GM10847 (cell line): ENCODE measurements around the gene GRIK4.

Experiments
- POLR2A ChIP-seq: IDR thresholded peaks from 2 replicates; pipeline ENCODE4 v1.6.1; 2011; ENCODE audit not compliant: insufficient read length; ENCODE audit errors: extremely low read depth

Gene GRIK4

GRCh38 chr11:120590472-120590871 lies 78.9 kb downstream of the GRIK4 start:
- TF ChIP-seq POLR2A, result no peak

DNA sequence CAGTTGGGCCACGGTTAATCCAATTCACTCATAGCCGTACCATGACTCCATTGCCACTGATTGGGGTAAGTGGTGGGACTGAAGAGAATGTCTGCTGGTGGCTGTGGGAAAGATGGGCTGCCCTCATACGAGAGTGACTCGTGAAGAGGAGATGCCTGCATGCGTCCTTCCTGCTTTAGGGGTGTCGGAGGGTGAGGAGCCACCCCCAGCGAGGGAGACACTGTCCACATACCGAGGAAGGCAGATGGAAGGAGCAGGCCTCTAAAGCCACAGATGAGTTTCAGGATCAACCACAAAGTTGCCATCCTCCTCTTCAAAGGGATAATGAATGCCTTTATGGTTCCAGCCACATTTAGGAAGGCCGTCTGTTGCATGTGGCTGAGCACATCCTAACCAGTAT lies 83.2 kb downstream of the GRIK4 start:
- no peak for TF ChIP-seq POLR2A

GRCh38 chr11:120595557-120595956 lies 84.0 kb downstream of the GRIK4 start:
- no peak for TF ChIP-seq POLR2A

GRCh38 chr11:120597250-120598215 lies 86.0 kb downstream of the GRIK4 start:
- TF ChIP-seq POLR2A, result no peak

DNA sequence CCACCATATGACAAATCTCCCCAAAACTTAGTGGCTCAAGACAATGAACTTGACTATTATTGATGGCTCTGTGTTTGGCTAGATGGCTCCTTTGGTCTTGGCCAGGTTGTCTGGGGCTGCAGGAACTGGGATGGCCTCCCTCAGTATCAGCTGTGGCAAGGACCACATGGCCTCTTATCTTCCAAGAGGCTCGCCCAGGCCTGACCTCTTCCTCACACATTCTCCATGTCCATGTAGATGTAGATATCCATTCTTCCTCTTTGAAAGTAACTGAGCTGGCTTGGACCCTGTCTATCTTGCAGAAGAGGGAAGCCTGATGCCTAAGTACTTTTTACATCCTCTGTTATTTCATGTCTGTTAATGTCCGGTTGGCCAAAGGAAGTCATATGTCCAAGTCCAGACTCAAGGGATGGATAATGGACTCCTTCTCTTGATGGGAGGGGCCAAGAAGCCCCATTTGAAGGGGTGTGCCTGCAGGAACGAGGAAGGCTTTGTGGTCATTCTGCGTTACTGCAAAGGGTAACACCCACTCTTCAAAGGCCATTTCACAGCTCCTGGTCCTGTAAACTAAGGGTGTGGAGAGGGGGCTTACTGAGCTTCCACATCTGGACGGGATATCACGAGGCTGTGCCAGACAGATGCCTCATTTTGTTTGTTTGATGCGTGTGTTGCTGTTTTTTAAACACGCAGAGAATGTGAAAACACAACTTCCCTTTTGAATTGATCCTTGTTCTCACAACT lies 87.1 kb downstream of the GRIK4 start:
- no peak for TF ChIP-seq POLR2A

GRCh38 chr11:120599816-120600420 lies 88.4 kb downstream of the GRIK4 start:
- TF ChIP-seq POLR2A, result no peak

DNA sequence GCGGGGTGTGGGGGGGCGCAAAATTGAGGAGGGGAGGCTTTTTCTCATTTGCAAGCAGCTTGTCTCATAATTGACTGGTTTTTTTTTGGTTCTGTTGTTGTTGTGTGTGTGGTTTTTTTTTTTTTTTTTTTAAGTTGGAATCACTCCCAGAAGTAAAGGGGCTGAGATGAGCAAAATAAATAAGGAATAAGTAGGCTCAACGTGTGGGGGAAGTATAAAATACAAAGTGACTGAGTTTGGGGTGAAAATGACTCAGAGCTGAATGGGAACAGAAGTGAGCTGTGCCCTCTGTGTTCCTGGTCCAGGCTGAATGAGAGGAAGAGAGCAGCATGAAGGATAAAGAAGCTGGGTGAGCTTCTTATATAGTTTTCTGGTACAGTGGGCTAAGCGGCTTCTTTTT lies 90.0 kb downstream of the GRIK4 start:
- TF ChIP-seq POLR2A, result no peak

DNA sequence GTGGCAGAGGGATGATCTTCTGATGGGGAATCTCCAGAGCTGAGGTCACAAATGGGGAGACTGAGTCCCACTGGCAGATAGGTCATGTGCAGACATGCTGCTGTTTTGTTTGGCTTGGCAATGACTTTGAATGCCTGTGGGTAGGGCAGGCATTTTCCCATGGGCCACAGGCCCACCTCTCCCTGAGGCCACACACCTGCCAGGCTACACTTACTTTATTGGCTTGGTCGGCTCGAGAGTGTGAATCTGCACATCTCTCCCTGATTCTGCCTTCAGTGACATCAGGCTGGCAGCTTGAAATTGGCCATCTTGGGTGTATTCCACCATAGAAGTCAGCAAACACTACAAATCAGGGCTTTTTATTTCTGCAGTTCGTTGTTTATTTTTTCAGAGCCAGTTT lies 91.5 kb downstream of the GRIK4 start:
- no peak for TF ChIP-seq POLR2A

- no peak for TF ChIP-seq POLR2A
Observed at GRCh38 chr11:120605469-120605868, 93.9 kb downstream of the GRIK4 start.

DNA sequence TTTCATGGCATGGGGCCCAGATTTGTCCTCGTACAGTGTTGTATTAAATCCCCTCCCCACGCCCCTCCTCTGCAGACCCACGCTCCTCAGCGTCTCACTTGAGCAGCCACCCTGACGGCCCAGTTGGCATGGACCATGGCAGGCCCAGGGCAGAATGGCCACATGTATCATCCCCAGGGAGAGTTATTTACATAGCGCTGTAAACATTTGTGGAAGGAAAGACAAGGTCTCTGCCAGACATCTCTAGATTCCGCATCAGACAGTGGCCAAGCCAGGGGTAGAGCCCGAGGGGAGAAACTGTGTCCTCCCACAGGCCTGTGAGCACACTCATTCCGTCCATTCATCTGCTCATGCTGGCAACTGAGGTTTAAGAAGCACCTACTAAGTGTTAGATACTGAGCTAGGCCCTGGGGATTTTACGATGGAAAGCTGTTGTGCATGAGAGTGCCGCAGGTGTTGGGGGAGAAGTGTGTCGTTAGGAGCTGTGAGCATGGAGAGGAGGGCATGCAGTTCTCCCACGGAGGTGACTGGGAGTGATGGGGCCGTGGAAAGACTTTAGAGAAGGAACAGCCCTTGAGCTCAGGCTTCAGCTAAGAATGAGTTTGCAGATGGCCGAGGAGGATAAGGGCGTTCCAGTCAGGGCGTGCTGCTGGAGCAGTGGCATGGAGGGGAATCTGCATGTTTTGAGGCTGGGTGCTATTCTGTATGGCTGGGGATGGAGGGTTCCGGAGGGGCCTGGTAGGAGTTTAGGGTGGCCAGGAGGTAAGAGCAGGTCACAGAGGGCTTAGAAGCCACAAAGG lies 94.9 kb downstream of the GRIK4 start:
- TF ChIP-seq POLR2A, result no peak

- TF ChIP-seq POLR2A, result no peak
Observed at GRCh38 chr11:120608061-120608460, 96.5 kb downstream of the GRIK4 start.

GRCh38 chr11:120608760-120609211 lies 97.2 kb downstream of the GRIK4 start:
- no peak for TF ChIP-seq POLR2A

- no peak for TF ChIP-seq POLR2A
Observed at GRCh38 chr11:120610111-120610510, 98.6 kb downstream of the GRIK4 start.

GRCh38 chr11:120611581-120611980 lies 100.0 kb downstream of the GRIK4 start:
- TF ChIP-seq POLR2A, result no peak
